Sigmoid colon (tissue), 4 donors: ENCODE results near the gene CASS4.
A peak's percentile ranks its signal among the peaks of the same experiment; 100 is the strongest.

Experiments
- CTCF ChIP-seq, 4 experiments: fragments of 450-650 bp in 3 of 4; fragments of 200-600 bp in 1 of 4; IDR thresholded peaks; one replicate each; pipeline ENCODE4 v1.5.1; 2016 to 2019; ENCODE audit warnings: antibody characterized with exemption in 4 of 4, mild to moderate bottlenecking in 3 of 4, moderate library complexity in 2 of 4
- POLR2A ChIP-seq, 2 donors: fragments of 450-650 bp; IDR thresholded peaks; one replicate each; pipeline ENCODE4 v1.6.1; 2016; ENCODE audit warnings: antibody characterized with exemption in 2 of 2, mild to moderate bottlenecking in 2 of 2, moderate library complexity in 2 of 2
- POLR2AphosphoS5 ChIP-seq, 4 donors: sonication (generic); formaldehyde crosslinking; IDR thresholded peaks; one replicate each; pipeline ENCODE4 v1.6.1; 2017; ENCODE audit warnings: antibody characterized with exemption in 4 of 4

GRCh38 chr20:56409521-56409920 is 2.5 kb upstream of the CASS4 start:
- TF ChIP-seq CTCF (IDR thresholded peaks at IDR 0.05) (no peak), POLR2A (IDR thresholded peaks at IDR 0.05) (no peak), POLR2AphosphoS5 (IDR thresholded peaks at IDR 0.05) (peak in 2 of 4 donors; percentile 22 to 33)
